HG02571 (cell line): ENCODE measurements around the gene PTPRK.

Experiments
- ATAC-seq: cut with Tn5 transposase; IDR thresholded peaks from one replicate; pipeline ENCODE4 v1.9.1; 2021; ENCODE audit warnings: mild to moderate bottlenecking, moderate library complexity; ENCODE audit not compliant: unreplicated experiment

PTPRK gene

DNA sequence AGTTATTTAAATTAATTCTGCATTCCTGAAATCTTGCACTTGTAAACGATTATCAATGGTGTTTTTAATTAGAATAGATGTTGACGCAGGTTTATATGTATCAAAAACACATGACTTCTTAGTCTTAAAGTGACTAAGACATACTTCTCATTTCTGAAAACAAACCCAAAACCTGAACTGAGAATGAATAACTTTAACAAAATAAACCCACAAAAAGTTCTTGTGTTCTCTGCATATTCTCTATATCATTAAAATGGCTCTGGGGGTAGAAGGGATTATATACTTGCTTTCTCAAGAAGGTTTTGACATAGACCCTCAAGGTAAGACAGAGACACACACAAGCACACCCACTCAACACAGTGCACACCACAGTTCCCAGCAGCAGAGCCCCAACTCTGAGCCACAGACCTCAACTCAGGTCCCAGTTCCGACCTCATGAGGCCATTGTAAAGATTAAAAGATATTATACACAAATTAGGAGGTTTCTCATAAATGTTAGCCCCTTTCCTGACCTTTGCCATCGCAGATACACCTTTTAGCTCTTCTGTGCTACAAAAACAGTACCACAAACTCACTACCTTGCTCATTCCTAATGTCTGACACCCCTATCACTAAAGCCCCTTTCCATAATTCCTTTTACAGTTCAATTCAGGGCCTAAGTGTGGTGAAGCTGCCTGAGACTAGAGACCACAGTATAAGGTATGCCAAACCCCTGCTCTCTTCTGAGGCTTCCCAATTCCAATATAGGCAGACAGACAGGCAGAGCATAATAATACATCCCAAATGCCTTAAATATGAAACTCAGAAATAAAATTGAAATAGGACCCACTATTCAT, 267.8 kb downstream of the PTPRK start:
- no peak for ATAC-seq

DNA sequence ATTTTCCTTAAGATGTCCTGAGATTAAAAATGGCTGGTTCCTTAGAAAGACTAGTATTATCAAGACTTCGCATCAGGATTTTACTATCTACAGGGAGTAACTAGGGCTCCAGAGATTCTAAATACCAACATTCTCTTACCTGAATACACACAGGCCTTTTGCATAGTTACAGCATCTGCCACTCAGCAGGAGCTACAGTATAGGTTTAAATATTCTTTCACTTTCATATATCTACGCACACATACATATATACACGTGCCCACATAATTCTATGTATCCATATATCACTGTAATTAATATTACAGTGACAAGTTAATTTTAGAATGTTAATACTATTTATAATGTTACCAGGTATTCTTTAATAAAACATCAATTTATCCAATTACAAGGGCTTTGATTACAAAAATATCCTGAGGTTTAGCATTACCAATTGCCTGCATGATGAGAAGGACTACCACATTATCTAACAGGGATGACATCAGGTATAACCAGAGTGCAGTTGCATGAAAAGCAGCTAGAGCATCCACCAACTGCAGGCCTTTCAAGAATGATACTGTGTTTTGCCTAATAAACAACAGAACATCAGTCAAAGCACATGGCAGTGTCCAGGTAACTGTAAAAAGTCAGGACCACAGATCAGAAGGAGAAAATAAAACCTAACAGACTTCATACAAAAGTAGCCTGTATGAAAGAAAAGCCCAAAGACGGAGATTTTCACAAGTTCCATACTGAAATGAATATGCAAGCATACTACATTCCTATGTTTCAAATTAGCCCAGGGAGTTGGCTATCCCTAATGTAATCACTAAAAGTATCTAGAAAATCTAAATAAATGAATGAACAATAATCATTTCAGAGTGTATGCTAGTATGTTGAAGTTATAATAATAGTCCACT, 268.7 kb downstream of the PTPRK start:
- ATAC-seq: no peak

DNA sequence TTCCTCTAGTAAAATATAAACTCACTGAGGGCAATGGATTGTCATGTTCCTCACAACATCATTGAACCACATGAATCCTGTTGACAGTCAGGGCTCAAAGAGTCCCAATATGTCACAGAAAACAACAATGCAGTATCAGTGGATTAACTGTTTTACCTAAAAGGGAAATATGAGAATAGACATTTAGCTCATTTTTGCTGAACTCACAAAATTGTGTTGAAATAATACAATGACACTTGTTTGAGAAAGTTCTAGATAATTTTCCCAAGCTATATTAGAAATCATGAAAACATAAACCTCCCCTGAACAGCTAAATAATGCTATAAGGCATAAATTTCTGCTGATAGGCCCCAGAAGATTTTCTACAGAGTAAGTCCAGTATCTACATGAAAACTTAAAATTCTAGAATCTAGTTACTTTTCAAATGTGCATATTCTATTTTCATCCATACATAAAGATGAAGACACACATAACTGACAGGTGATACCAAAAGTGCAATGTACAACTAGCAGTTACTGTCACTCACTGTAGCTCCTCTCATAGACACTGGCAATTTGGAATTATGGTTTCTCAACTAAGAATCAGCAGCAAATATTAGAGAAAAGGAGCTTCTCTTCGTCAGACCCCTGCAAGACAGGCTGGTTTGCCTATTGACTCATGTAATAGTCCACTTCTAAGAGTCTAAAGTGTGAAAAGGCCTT, 269.9 kb downstream of the PTPRK start:
- no peak for ATAC-seq

DNA sequence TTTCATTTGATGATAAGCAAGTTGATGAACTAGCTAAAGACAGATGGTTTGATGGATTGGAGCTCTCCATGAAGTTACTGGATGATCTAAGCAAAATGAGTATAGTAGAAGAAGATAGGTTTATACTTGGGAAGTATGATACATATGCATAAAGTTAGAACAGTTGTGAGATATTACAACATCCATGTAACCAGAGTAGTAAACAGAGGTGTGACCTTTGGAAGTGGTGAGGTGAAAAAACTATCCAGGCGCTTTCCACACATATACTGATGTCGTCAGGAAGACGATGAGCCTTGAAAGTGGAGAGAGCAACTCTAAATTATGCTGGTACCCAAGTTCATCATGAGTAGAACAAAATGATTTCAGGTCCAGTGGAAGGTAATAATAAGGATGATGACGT, 271.0 kb downstream of the PTPRK start:
- ATAC-seq: no peak

DNA sequence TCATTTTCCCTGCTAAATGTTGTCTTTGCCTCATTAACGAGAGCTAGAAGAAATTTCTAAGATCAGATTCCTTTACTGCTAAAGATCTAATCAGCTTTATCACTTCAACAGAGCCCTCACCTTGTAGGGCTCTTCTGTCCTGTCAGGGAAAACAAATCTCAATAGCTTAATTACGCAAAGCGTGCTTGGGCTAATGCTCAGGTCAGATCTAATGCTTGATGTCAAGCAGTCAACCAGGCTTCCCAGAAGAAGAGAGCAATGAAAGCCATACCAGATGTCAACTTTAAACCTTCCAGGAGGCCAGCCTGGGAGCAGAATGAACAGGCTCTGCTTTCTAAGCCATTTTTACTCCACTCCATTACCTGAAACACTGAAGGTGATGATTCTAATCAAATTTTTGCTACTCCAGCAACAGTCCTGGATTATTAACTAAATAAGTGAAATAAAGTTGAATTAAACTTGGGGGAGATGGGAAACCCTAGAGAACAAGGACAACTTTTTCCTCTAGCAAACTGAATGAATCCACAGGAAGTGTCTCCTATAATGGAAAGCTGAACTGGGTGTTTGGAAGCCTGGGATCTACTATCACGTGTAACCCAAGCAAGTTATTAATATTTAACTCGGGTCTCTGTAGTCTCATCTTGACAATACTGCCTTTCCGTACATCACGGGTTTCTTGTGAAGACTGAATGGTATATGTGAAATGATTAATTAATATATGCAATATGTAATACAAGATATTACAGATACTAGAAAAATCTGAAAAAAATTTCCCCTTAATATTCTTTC, 273.7 kb downstream of the PTPRK start:
- no peak for ATAC-seq

DNA sequence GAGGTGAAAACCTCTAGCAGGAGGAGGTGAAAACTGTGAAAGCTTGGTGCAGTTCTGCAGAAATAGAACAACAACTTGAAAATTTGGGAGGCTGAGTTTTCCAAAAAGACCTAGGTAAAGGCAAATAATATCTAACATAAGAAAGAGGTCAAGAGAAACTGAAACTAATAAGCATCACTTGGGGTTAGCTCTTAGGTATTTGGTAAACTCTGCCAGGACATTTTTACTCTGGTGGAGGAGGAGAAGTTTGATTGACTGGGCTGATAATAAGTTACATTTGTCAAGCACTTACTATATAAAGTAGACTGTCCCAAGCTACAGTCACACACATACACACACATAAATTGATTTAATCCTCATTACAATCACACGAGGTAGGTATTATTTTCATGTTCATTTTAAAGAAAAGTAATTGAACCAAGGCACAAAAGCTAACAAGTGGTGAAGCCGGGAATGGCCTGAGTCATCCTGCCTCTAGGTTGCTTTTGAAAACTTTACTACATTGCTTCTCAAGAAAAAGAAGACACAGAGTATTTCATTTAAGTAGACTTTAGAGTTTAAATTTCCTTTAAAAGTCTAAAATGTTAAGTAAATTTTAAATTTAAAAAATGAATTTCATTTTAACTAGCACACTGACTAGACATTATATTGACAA, 275.5 kb downstream of the PTPRK start:
- ATAC-seq: no peak

DNA sequence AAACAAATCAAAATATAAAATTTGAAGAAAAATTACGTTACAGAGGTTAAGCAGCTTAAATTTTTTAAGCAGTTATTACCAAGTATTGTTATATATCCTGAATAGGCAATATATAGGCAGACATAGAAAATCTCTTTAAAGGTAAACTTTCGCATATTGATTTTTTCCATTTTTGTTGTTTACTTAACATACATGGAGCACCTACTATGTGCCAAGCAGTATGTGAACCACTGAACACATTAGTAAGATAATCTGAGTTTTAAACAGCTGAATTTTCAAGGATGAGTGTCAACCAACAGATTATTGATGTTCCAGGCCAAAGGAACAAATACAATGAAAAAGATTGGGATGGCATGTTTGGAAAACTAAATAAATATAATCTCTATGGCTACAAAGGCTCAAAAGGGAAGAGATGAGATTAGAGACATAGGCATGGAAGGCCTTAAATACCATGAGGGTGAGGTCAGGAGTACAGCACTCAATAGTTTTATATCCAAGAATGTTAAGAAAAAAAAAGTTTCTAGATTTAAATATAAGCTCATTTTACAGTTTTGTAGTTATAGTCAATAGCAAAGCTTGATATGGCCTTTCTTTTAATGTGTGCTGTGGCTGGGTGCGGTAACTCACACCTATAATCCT, 277.5 kb downstream of the PTPRK start:
- ATAC-seq: no peak

DNA sequence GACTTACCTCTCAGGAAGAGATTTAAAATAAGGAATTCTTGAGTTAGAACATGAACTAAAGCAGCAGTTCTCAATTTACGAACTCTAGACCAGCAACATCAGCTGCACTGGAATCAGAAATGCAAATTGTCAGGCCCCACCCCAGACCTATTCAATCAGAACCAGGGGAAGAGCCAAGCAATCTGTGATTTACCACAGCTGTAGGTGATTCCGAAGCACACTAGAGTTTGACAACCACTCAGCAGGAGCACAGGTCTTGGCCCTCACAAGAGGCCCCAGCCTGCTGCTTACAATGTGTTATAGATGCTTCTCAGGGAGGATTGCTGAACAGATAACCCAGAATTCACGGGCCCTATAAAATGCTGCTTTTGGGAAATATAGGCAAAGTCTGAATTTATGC, 279.2 kb downstream of the PTPRK start:
- ATAC-seq: no peak

DNA sequence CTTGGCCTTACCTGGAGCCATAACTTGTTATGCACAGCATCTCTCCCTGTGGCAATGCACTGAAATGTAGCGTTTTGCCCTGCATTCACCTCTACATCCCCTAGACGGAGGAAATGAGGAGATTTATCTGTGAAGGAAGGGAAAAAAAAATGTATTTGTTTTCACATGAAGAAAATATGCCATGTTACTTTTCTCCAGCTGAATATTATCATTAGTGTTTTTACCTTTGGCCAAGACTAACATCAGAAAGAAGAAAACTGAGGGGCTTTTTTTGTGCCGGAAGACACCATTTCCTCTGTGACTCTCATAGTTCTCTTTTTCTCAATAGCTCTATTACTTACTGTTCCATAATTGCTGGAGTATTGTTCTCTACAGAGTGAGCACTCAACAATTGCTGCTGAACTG, 280.4 kb downstream of the PTPRK start:
- no peak for ATAC-seq

DNA sequence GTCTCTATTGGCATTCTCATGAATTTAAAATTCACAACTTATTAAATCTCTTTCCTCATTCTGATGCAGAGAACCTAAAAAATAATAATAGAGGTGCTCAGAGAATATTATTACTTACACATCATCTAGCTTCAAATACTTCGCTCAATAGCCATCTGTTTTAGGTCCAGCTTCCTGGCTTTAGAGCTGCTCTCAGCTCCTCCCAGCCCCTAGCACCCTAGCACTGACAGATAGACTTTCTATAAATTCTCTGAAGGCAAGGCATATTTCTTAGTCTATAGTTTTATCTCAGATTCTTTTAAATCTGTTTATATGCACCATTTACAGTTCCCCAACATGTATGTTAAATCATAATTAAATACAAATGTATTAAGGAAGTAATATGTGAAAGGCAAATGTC, 281.3 kb downstream of the PTPRK start:
- no peak for ATAC-seq

DNA sequence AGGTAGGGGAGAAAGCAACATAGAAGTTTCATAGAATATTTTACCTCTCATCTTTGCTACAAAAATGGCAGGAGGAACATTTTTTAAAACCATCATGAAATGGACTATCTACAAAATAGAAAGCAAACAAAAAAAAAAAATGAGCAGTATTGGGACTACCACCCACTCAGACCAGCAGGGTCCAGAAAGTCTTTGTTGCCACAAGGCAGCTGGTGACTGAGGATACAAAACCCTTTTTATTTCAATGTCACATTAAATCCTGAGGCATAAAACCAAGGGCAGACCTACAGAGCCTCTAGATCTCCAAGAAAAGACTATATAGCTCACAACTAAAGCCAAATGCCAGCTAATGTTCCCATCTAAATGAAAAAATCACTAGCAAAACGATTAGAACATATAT, 282.2 kb downstream of the PTPRK start:
- no peak for ATAC-seq

DNA sequence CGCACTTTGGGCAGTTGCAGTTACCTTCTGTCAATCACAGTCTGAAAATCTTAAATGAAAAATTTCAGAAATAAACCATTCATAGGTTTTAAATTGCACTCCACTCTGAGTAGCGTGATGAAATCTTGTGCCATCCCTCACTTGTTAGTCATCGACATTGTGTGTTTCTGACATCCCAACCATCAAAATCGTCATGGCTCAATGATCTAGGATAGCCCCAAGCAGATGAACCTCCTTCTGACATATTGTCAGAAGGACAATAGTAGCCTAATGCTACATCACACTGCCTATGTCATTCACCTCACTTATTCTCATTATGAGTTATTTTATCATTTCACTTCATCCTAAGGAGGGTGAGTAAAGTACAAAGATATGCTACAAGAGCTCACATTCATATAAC, 284.8 kb downstream of the PTPRK start:
- ATAC-seq: no peak

DNA sequence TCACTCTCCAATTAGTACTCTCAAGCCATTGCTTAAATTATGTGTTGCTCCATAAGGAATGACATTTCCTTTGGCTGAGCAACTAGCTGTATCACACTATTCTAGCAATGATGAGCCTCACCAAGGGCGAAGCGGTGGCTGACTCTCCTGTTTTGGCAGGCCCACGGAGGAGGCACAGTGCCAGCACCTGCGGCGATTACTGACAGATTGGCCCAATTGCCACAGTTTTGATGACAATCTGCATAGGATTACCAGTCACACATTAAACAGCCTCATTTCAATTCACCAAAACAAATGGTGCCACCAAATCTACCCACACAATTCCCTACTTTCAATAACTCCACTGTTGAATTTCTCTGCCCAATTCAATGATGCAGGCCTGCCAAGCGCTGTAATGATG, 286.9 kb downstream of the PTPRK start:
- ATAC-seq: no peak

DNA sequence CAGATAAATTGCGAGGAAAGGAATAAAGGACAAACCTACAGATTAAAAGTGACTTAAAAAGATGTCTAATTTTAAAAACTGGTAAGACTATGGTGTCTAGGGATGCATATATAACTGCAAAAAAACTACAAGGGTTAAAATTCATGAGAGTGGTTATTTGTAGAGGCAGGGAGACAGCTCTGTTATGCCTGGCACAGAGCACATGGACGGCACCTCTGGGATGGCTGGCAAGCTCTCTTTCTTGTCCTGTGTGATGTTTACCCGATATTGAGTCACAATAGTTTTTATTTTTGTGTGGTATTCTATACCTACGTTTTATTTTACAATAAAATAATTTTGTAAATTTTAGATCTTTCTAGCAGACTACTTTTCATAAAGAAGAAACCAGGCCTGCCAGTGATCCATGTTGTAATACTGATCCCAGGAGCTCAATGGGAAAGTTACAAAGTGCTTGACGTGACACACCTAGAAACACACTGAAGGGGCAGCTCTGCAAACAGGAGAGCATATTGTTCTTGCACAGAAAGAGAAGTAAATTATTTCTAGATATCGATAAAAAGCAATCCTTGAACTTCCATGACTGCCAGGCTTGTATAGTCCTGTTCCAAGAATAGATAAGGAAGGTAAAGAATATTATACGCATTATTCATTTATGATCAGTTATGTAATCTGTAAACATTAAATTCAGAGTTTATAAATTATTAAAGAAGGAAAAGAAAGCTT, 290.0 kb downstream of the PTPRK start:
- ATAC-seq: no peak

DNA sequence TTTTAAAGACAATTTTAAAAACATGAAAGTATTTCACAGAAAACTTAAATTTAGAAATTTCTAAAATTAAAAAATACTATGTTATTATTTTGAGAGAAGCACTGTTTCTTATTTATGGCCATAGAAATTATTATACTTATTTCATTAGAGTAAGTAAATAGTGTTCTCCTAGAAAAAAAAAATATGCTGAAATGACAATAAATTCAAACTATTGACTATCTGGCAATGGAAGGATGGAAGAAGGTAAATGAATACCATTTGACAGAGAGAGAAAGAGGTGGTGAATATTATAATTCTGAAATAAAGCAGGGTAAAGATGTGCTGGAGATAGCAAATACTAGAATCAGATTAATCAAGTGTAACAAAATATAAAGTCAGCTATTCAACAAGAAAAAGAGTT, 294.8 kb downstream of the PTPRK start:
- no peak for ATAC-seq

DNA sequence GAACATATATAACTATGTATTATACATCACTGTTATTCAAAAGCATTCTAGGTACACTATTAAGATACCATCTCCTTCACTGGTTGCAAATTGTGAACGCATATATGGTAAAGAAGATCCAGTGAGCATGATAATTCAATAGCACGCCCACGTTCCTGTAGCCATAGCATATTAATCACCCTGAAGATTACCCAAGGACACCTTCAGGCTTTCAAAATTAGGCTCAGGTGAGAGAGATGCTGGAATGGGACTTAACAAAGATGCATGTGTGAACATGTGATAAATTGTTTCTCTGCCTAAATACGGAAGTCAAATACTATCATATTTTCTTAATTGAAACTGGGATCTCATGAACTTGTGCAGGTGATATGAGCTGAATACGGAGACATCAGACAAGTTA, 303.5 kb downstream of the PTPRK start:
- no peak for ATAC-seq

DNA sequence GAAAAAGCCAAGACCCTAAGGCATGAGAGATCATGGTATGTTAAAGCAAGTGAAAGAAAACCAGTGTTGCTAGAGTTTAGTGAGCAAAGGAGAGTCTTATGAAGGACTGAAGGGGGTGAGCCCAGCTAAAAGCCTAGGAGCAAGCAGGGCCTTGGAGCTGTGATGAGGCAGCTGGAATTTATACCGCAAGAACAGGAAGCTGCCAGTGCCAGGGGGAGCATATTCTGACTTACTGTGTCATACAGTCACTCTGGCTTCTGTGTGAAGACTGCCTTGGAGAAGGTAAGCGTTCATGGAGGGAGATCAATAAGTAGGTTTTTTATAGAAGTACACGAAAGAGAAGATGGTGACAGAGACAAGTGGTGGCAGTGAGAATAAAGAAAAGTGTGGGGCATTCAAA, 310.6 kb downstream of the PTPRK start:
- no peak for ATAC-seq

DNA sequence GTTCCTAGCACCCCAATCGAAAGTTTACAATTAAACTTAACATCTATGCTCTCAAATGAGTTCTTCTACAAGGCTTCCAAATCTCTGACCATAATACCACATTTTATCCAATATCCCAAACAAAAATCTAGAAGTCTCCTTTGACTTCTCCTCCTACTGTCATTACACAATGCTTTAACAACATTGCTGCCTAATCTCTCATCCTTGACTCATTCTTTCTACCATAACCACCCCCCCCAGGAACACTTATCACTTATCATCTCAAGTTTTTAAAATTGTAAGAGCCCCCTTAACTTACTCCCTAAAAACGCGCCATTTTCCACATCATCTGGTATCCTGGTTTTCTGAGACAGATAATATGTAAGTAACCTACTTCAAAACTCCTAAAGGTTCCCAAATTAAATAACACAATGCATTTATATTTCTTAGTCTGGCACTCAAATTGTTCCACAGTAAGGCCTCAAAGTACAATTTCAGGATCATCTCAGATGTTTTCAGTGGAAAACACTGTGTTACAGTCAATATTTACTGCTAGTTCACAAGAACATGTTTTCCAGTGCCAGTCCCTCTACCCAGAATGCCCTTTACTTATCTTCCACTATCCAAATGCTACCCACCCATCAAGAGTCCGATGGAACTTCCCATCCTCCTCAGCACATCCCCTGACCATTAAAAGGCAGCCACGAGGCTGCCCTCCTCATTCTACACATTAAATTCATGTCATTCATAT, 311.4 kb downstream of the PTPRK start:
- no peak for ATAC-seq
